ENCODE results near the gene GPX4. TPM values are rescaled to one million over a fixed set of nuclear protein-coding genes. Genes with fewer than 3 reads are reported as not detected.
A peak's percentile ranks its signal among the peaks of the same experiment; 100 is the strongest.

Gene GPX4
- total and polyA plus RNA-seq, 12 donors = 332 to 1,424 (median 704) TPM

GRCh38 chr19:1082165-1082927, 21.4 kb upstream of the GPX4 start:
- TF ChIP-seq CTCF (IDR thresholded peaks at IDR 0.05) (no peak), POLR2A (IDR thresholded peaks at IDR 0.05) (no peak)
- H3K4me3 ChIP-seq = peak overlapping the region in 1 of 4 donors; percentile 35
- no peaks in the 10 kb centered on the region for H3K9me3 ChIP-seq (replicated peaks in 1 of 3)
- peak in 6 of 7 donors; percentile 79 to 92 (median 82) for DNase-seq
- WGBS, 4 donors = 21 to 58% (median 32%) methylated on average over 11 to 50 of the region's 51 CpGs
- intact Hi-C loops (cut with DNase I) = no loop called here
- no peaks in the 10 kb centered on the region for H3K27me3 ChIP-seq
- H3K4me1 ChIP-seq (replicated peaks in 1 of 2) = peaks cover 5 to 10% of the 10 kb centered on the region in 2 donors
- H3K27ac ChIP-seq = no peak overlapping the region
- H3K36me3 ChIP-seq (replicated peaks in 1 of 2) = no peaks in the 10 kb centered on the region

- Histone ChIP-seq H3K27me3 (no peaks in the 10 kb centered on the region), H3K4me3 (peak overlapping the region in 1 of 4 donors; percentile 35), H3K36me3 (replicated peaks in 1 of 2) (peaks cover 0 to 6% of the 10 kb centered on the region in 2 donors), H3K4me1 (replicated peaks in 1 of 2) (peaks cover 5 to 10% of the 10 kb centered on the region in 2 donors), H3K9me3 (replicated peaks in 1 of 3) (no peaks in the 10 kb centered on the region), H3K27ac (no peak overlapping the region)
- intact Hi-C loops (cut with DNase I) = no loop called here
- TF ChIP-seq POLR2A (IDR thresholded peaks at IDR 0.05) = no peak
- no peak for TF ChIP-seq CTCF (IDR thresholded peaks at IDR 0.05)
- peak in 1 of 7 donors; percentile 18 for DNase-seq
- WGBS, 4 donors = 62 to 87% (median 71%) methylated on average over 33 to 59 of the region's 59 CpGs
These were observed 20.6 kb upstream of the GPX4 start for GRCh38 chr19:1082928-1083816.

- no peak for TF ChIP-seq POLR2A (IDR thresholded peaks at IDR 0.05)
- no peak for TF ChIP-seq CTCF (IDR thresholded peaks at IDR 0.05)
- H3K9me3 ChIP-seq (replicated peaks in 1 of 3) = no peaks in the 10 kb centered on the region
- peaks cover 5 to 14% of the 10 kb centered on the region in 2 donors for H3K4me1 ChIP-seq (replicated peaks in 1 of 2)
- WGBS, 4 donors = 81 to 89% (median 85%) methylated on average over 32 to 43 of the region's 43 CpGs
- no peak for DNase-seq
- no peak overlapping the region for H3K27ac ChIP-seq
- intact Hi-C loops (cut with DNase I) = no loop called here
- H3K36me3 ChIP-seq (replicated peaks in 1 of 2) = peaks cover 0 to 15% of the 10 kb centered on the region in 2 donors
- no peaks in the 10 kb centered on the region for H3K27me3 ChIP-seq
- no peak overlapping the region for H3K4me3 ChIP-seq
These were observed 19.5 kb upstream of the GPX4 start for GRCh38 chr19:1084024-1084868.
